A673 (cell line): ENCODE measurements around the gene LRRC37A3.

ENCODE experiments used
- CTCF ChIP-seq: fragments of 300-800, 200-600 bp; sonication (generic); conservative IDR thresholded peaks from 2 replicates; pipeline ENCODE4 v1.5.1; 2017; ENCODE audit warnings: low read depth, mild to moderate bottlenecking, antibody characterized with exemption, low read length, moderate library complexity, mixed read lengths
- EZH2 ChIP-seq: fragments of 200-600 bp; sonication (generic); IDR thresholded peaks from 2 replicates; pipeline ENCODE4 v1.6.1; 2017; ENCODE audit warnings: borderline replicate concordance, low read depth, mild to moderate bottlenecking, mixed read lengths, antibody characterized with exemption, low read length; ENCODE audit not compliant: poor library complexity, severe bottlenecking

GRCh38 chr17:64938290-64938689, 19.0 kb upstream of the LRRC37A3 start:
- no peak for TF ChIP-seq CTCF
- TF ChIP-seq EZH2, result no peak
